ENCODE results near the gene CEP57.

GRCh38 chr11:95751515-95751914, 38.8 kb upstream of the CEP57 start:
- TF ChIP-seq, protein P1, sequence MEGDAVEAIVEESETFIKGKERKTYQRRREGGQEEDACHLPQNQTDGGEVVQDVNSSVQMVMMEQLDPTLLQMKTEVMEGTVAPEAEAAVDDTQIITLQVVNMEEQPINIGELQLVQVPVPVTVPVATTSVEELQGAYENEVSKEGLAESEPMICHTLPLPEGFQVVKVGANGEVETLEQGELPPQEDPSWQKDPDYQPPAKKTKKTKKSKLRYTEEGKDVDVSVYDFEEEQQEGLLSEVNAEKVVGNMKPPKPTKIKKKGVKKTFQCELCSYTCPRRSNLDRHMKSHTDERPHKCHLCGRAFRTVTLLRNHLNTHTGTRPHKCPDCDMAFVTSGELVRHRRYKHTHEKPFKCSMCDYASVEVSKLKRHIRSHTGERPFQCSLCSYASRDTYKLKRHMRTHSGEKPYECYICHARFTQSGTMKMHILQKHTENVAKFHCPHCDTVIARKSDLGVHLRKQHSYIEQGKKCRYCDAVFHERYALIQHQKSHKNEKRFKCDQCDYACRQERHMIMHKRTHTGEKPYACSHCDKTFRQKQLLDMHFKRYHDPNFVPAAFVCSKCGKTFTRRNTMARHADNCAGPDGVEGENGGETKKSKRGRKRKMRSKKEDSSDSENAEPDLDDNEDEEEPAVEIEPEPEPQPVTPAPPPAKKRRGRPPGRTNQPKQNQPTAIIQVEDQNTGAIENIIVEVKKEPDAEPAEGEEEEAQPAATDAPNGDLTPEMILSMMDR (IDR thresholded peaks at IDR 0.05; ENCODE audit: low read depth, low read length): no peak
- TF ChIP-seq POLR2A (IDR thresholded peaks at IDR 0.05; ENCODE audit: extremely low read depth, insufficient read length) (no peak), MYC (IDR thresholded peaks at IDR 0.05; ENCODE audit: low read depth, low read length) (no peak)
- TF ChIP-seq, protein P2, sequence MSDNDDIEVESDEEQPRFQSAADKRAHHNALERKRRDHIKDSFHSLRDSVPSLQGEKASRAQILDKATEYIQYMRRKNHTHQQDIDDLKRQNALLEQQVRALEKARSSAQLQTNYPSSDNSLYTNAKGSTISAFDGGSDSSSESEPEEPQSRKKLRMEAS (IDR thresholded peaks at IDR 0.05; ENCODE audit: low read depth, low read length): no peak

Measured in NB4 (cell line).